Kidney (tissue), 14 donors: ENCODE data around the gene VPS35L. TPM values are rescaled to one million over a fixed set of nuclear protein-coding genes. Genes with fewer than 3 reads are reported as not detected.
A peak's percentile ranks its signal among the peaks of the same experiment; 100 is the strongest.

Source experiments
- DNase-seq, 5 donors: peaks; one replicate each; pipeline ENCODE4 v3.0.0-alpha.2; 2013 to 2020
- FAIRE-seq: peaks from 2 replicates; lab custom pipeline; 2012; peaks lifted over from hg19 to GRCh38; lab: Jason Lieb, UNC
- H3K27ac ChIP-seq, 2 donors: one replicate each; pipeline ENCODE4 v1.7.0; 2013; ENCODE audit warnings: low read depth in 2 of 2, low read length in 2 of 2, inconsistent platforms in 1 of 2
- H3K27me3 ChIP-seq: one replicate; pipeline ENCODE4 v1.7.1; 2013; ENCODE audit warnings: low read length, inconsistent platforms; ENCODE audit not compliant: control insufficient read depth, insufficient read depth
- H3K36me3 ChIP-seq, 3 donors: one replicate each; pipeline versions ENCODE4 v1.7.0 to v1.7.1; 2013; ENCODE audit warnings: low read length in 3 of 3, control low read depth in 1 of 3, inconsistent platforms in 1 of 3; ENCODE audit not compliant: insufficient read depth in 3 of 3, control insufficient read depth in 2 of 3
- H3K4me1 ChIP-seq, 3 donors: one replicate each; pipeline versions ENCODE4 v1.7.0 to v1.7.1; 2013; ENCODE audit warnings: low read length in 3 of 3, inconsistent platforms in 1 of 3, low read depth in 1 of 3; ENCODE audit not compliant: control insufficient read depth in 2 of 3, insufficient read depth in 2 of 3
- H3K4me3 ChIP-seq, 3 donors: one replicate each; pipeline versions ENCODE4 v1.7.0 to v1.8.1; 2013; ENCODE audit warnings: low read length in 3 of 3, control low read depth in 1 of 3, inconsistent platforms in 1 of 3
- H3K9ac ChIP-seq, 3 donors: one replicate each; pipeline versions ENCODE4 v1.7.0 to v1.7.1; 2013; ENCODE audit warnings: low read length in 3 of 3, control low read depth in 1 of 3, inconsistent platforms in 1 of 3
- H3K9me3 ChIP-seq, 3 donors: one replicate each; pipeline versions ENCODE4 v1.7.0 to v1.7.1; 2013; ENCODE audit warnings: low read length in 3 of 3, control low read depth in 1 of 3, inconsistent platforms in 1 of 3; ENCODE audit not compliant: control insufficient read depth in 2 of 3, insufficient read depth in 1 of 3
- CTCF ChIP-seq: IDR thresholded peaks from 3 replicates; pipeline ENCODE4 v1.5.1; 2012; ENCODE audit warnings: mild to moderate bottlenecking, moderate library complexity, borderline replicate concordance; ENCODE audit not compliant: insufficient read depth; ENCODE audit errors: extremely low read depth
- intact Hi-C: fragments of 100-400 bp; cut with DNase I; formaldehyde crosslinking; loops from one replicate; pipeline ENCODE4 v1.11.1; 2022
- polyA plus RNA-seq: library from polyadenylated mRNA; stranded (reverse); fragments of 350-450 nt; fragmentation: Illumina TruSeq; extraction: RNeasy Lipid Tissue Mini Kit (QIAGEN cat#74804); gene quantifications from one replicate; pipeline ENCODE4 v1.2.3, GENCODE V29; 2014; ENCODE audit warnings: low read depth, low replicate concordance; ENCODE audit not compliant: insufficient read depth
- total RNA-seq: library from RNA; stranded (reverse); fragmentation: NEBNext Ultra II Directional; extraction: Animal tissue kit (Norgen Biotek cat#: 25700); gene quantifications from one replicate; pipeline ENCODE4 v1.2.1, GENCODE V29; 2021
- donor health status: control.
- donor health status: control.
- donor health status: control.
- donor health status: control.
- donor health status: control.
- donor health status: DM: yes; HTN: yes; CAD: no.
- donor health status: Normal renal cell carcinoma (clear cell type).

VPS35L gene
- total and polyA plus RNA-seq, 2 donors from 2014 or later: 42.4 to 63.5 TPM

GRCh38 chr16:19605701-19606100 is 50.2 kb downstream of the VPS35L start:
- Histone ChIP-seq H3K27ac (no peak overlapping the region), H3K27me3 (no peaks in the 10 kb centered on the region), H3K4me1 (no peaks in the 10 kb centered on the region), H3K9me3 (no peaks in the 10 kb centered on the region), H3K36me3 (peaks cover 4 to 28% (median 17%) of the 10 kb centered on the region in 3 donors), H3K4me3 (no peak overlapping the region), H3K9ac (no peak overlapping the region)
- intact Hi-C loops: no loop called here
- FAIRE-seq: no peak
- no peak for DNase-seq
- no peak for TF ChIP-seq CTCF

GRCh38 chr16:19607616-19608280 is 52.2 kb downstream of the VPS35L start:
- intact Hi-C loops: no loop called here
- Histone ChIP-seq H3K27ac (no peak overlapping the region), H3K36me3 (peaks cover 2 to 21% (median 16%) of the 10 kb centered on the region in 3 donors)

GRCh38 chr16:19609359-19609758 is 53.9 kb downstream of the VPS35L start:
- DNase-seq (no peak), FAIRE-seq (no peak)
- Histone ChIP-seq H3K27ac (no peak overlapping the region), H3K4me3 (no peak overlapping the region), H3K27me3 (no peaks in the 10 kb centered on the region), H3K4me1 (no peaks in the 10 kb centered on the region), H3K9ac (no peak overlapping the region), H3K36me3 (peaks cover 2 to 18% (median 11%) of the 10 kb centered on the region in 3 donors), H3K9me3 (no peaks in the 10 kb centered on the region)
- intact Hi-C loops: no loop called here
- no peak for TF ChIP-seq CTCF

More at GRCh38 chr16:19607616-19608280, 52.2 kb downstream of the VPS35L start:
- DNase-seq (peak in 1 of 5 donors; percentile 2), FAIRE-seq (no peak)
- no peaks in the 10 kb centered on the region for H3K4me1 ChIP-seq
- H3K27me3 ChIP-seq: no peaks in the 10 kb centered on the region
- H3K9ac ChIP-seq: no peak overlapping the region
- no peak overlapping the region for H3K4me3 ChIP-seq
- no peaks in the 10 kb centered on the region for H3K9me3 ChIP-seq
- TF ChIP-seq CTCF: no peak

GRCh38 chr16:19610200-19610599 is 54.7 kb downstream of the VPS35L start:
- Histone ChIP-seq H3K36me3 (peaks cover 2 to 16% (median 11%) of the 10 kb centered on the region in 3 donors), H3K27me3 (no peaks in the 10 kb centered on the region), H3K4me3 (no peak overlapping the region), H3K9me3 (no peaks in the 10 kb centered on the region), H3K27ac (no peak overlapping the region), H3K4me1 (no peaks in the 10 kb centered on the region), H3K9ac (no peak overlapping the region)
- FAIRE-seq (no peak), DNase-seq (no peak)
- intact Hi-C loops: no loop called here
- TF ChIP-seq CTCF: no peak
